ENCODE results near the gene PARP14. TPM values are rescaled to one million over a fixed set of nuclear protein-coding genes. Genes with fewer than 3 reads are reported as not detected.

Gene PARP14
- total RNA-seq, 2 experiments from 2014 or later: 132 to 140 TPM

GRCh38 chr3:122662505-122662904 is 18.1 kb upstream of the PARP14 start:
- Mint-ChIP-seq H3K4me1 (peaks cover 20% of the 10 kb centered on the region), H3K36me3 (ENCODE audit: low read depth) (peaks cover 16% of the 10 kb centered on the region)
- CTCF ChIA-PET: no interaction called here

GRCh38 chr3:122665226-122665786 is 15.3 kb upstream of the PARP14 start:
- peaks cover 37% of the 10 kb centered on the region for H3K4me1 Mint-ChIP-seq
- no peaks in the 10 kb centered on the region for H3K27me3 Mint-ChIP-seq
- H3K4me3 Mint-ChIP-seq: no peak overlapping the region
- ChIA-PET CTCF (interaction anchor here (0.7 kb wide), 1 partner anchor 14 kb away, joined by 4 read pairs; no protein-coding TSS in a partner anchor), POLR2A (no interaction called here)
- H3K9me3 Mint-ChIP-seq: peaks cover 10% of the 10 kb centered on the region
- H3K36me3 Mint-ChIP-seq (ENCODE audit: low read depth): peaks cover 22% of the 10 kb centered on the region
- H3K27ac Mint-ChIP-seq: no peak overlapping the region
- no peak for DNase-seq

More at GRCh38 chr3:122662505-122662904, 18.1 kb upstream of the PARP14 start:
- peaks cover 9% of the 10 kb centered on the region for H3K27me3 Mint-ChIP-seq
- no peak overlapping the region for H3K4me3 Mint-ChIP-seq
- H3K9me3 Mint-ChIP-seq: peaks cover 8% of the 10 kb centered on the region
- no peak for DNase-seq
- peak overlapping the region; percentile 14 for H3K27ac Mint-ChIP-seq
- POLR2A ChIA-PET: interaction anchor here (0.7 to 1.4 kb wide), 2 partner anchors 23 to 98 kb away, joined by 3 to 4 read pairs; partner anchors contain the start of genes DTX3L and PARP9

- POLR2A ChIA-PET: no interaction called here
- Mint-ChIP-seq H3K9me3 (peaks cover 8% of the 10 kb centered on the region), H3K36me3 (ENCODE audit: low read depth) (peaks cover 19% of the 10 kb centered on the region), H3K27me3 (no peaks in the 10 kb centered on the region), H3K4me1 (peaks cover 34% of the 10 kb centered on the region), H3K4me3 (no peak overlapping the region), H3K27ac (no peak overlapping the region)
- DNase-seq: no peak
- CTCF ChIA-PET: interaction anchor here (0.7 kb wide), 1 partner anchor 14 kb away, joined by 4 read pairs; no protein-coding TSS in a partner anchor
These were observed 14.8 kb upstream of the PARP14 start for GRCh38 chr3:122665881-122666280.

- ChIA-PET POLR2A (interaction anchor here (1.0 to 2.2 kb wide), 5 partner anchors 11 to 107 kb away, joined by 3 to 21 read pairs (median 8); partner anchors contain the start of genes DTX3L, PARP14, PARP15 and PARP9), CTCF (interaction anchor here (1.1 to 2.4 kb wide), 3 partner anchors 11 to 285 kb away, joined by 3 to 22 read pairs (median 8); partner anchors contain the start of genes FAM162A and PARP14)
- Mint-ChIP-seq H3K36me3 (ENCODE audit: low read depth) (peaks cover 6% of the 10 kb centered on the region), H3K4me1 (peaks cover 17% of the 10 kb centered on the region), H3K9me3 (peaks cover 9% of the 10 kb centered on the region), H3K4me3 (no peak overlapping the region), H3K27me3 (no peaks in the 10 kb centered on the region), H3K27ac (peak overlapping the region; percentile 37)
- DNase-seq: peak; percentile 26
These were observed 11.5 kb upstream of the PARP14 start for GRCh38 chr3:122668930-122669730.

GRCh38 chr3:122671553-122671952 is 9.1 kb upstream of the PARP14 start:
- CTCF ChIA-PET: no interaction called here
- DNase-seq: no peak
- H3K9me3 Mint-ChIP-seq: peaks cover 13% of the 10 kb centered on the region
- H3K27me3 Mint-ChIP-seq: no peaks in the 10 kb centered on the region
- H3K4me1 Mint-ChIP-seq: peaks cover 19% of the 10 kb centered on the region
- H3K27ac Mint-ChIP-seq: no peak overlapping the region
- no peak overlapping the region for H3K4me3 Mint-ChIP-seq
- POLR2A ChIA-PET: no interaction called here
- peaks cover 6% of the 10 kb centered on the region for H3K36me3 Mint-ChIP-seq (ENCODE audit: low read depth)

- H3K27ac Mint-ChIP-seq: no peak overlapping the region
- CTCF ChIA-PET: no interaction called here
These were observed 6.3 kb upstream of the PARP14 start for GRCh38 chr3:122674339-122674738.

GRCh38 chr3:122676759-122677158 is 3.9 kb upstream of the PARP14 start:
- POLR2A ChIA-PET: interaction anchor here (7.2 kb wide), 1 partner anchor 116 kb away, joined by 228 read pairs; the partner anchor contains the start of genes DTX3L and PARP9
- CTCF ChIA-PET: interaction anchor here (5.3 kb wide), 1 partner anchor 117 kb away, joined by 206 read pairs; the partner anchor contains the start of genes DTX3L and PARP9
- DNase-seq: no peak
- Mint-ChIP-seq H3K27me3 (no peaks in the 10 kb centered on the region), H3K9me3 (peaks cover 4% of the 10 kb centered on the region), H3K27ac (no peak overlapping the region), H3K36me3 (ENCODE audit: low read depth) (peaks cover 13% of the 10 kb centered on the region), H3K4me3 (no peak overlapping the region), H3K4me1 (peaks cover 24% of the 10 kb centered on the region)

More at GRCh38 chr3:122674339-122674738, 6.3 kb upstream of the PARP14 start:
- Mint-ChIP-seq H3K4me3 (no peak overlapping the region), H3K9me3 (peaks cover 11% of the 10 kb centered on the region), H3K27me3 (no peaks in the 10 kb centered on the region), H3K4me1 (peaks cover 19% of the 10 kb centered on the region), H3K36me3 (ENCODE audit: low read depth) (no peaks in the 10 kb centered on the region)
- POLR2A ChIA-PET: interaction anchor here (2.2 kb wide), 1 partner anchor 109 kb away, joined by 7 read pairs; the partner anchor contains the start of genes DTX3L and PARP9
- no peak for DNase-seq

- peaks cover 4% of the 10 kb centered on the region for H3K9me3 Mint-ChIP-seq
- H3K4me3 Mint-ChIP-seq: no peak overlapping the region
- H3K27me3 Mint-ChIP-seq: no peaks in the 10 kb centered on the region
- H3K4me1 Mint-ChIP-seq: peaks cover 28% of the 10 kb centered on the region
- no peak overlapping the region for H3K27ac Mint-ChIP-seq
- H3K36me3 Mint-ChIP-seq (ENCODE audit: low read depth): peaks cover 18% of the 10 kb centered on the region
- CTCF ChIA-PET: interaction anchor here (5.3 kb wide), 1 partner anchor 117 kb away, joined by 206 read pairs; the partner anchor contains the start of genes DTX3L and PARP9
- no peak for DNase-seq
- POLR2A ChIA-PET: interaction anchor here (7.2 kb wide), 1 partner anchor 116 kb away, joined by 228 read pairs; the partner anchor contains the start of genes DTX3L and PARP9
These were observed 3.4 kb upstream of the PARP14 start for GRCh38 chr3:122677216-122677615.

GRCh38 chr3:122678506-122678905 is 2.1 kb upstream of the PARP14 start:
- no peaks in the 10 kb centered on the region for H3K27me3 Mint-ChIP-seq
- DNase-seq: no peak
- POLR2A ChIA-PET: interaction anchor here (1.2 to 7.2 kb wide), 15 partner anchors 9 to 1133 kb away, joined by 3 to 228 read pairs (median 9); partner anchors contain the start of genes DTX3L, FAM162A, HCLS1 and KPNA1
- peaks cover 41% of the 10 kb centered on the region for H3K4me1 Mint-ChIP-seq
- CTCF ChIA-PET: interaction anchor here (0.5 to 5.3 kb wide), 29 partner anchors 10 to 1133 kb away, joined by 3 to 206 read pairs (median 6); partner anchors contain the start of genes DTX3L, FAM162A, PARP15 and PARP9
- H3K9me3 Mint-ChIP-seq: peaks cover 4% of the 10 kb centered on the region
- H3K4me3 Mint-ChIP-seq: no peak overlapping the region
- peaks cover 31% of the 10 kb centered on the region for H3K36me3 Mint-ChIP-seq (ENCODE audit: low read depth)
- H3K27ac Mint-ChIP-seq: no peak overlapping the region

- Mint-ChIP-seq H3K36me3 (ENCODE audit: low read depth) (peaks cover 36% of the 10 kb centered on the region), H3K27me3 (no peaks in the 10 kb centered on the region), H3K4me3 (peak overlapping the region; percentile 96), H3K4me1 (peaks cover 47% of the 10 kb centered on the region), H3K27ac (peak overlapping the region; percentile 93), H3K9me3 (peaks cover 3% of the 10 kb centered on the region)
- ChIA-PET CTCF (interaction anchor here (0.7 to 5.3 kb wide), 41 partner anchors 10 to 1134 kb away, joined by 3 to 206 read pairs (median 4); partner anchors contain the start of genes DTX3L, FAM162A, PARP15 and PARP9), POLR2A (interaction anchor here (0.6 to 7.2 kb wide), 22 partner anchors 9 to 1134 kb away, joined by 3 to 228 read pairs (median 6); partner anchors contain the start of genes DTX3L, FAM162A, HCLS1 and KPNA1)
- peak; percentile 88 for DNase-seq
These were observed 1.4 kb upstream of the PARP14 start for GRCh38 chr3:122679085-122679881.

GRCh38 chr3:122679882-122680474 is 661 bp upstream of the PARP14 start:
- Mint-ChIP-seq H3K36me3 (ENCODE audit: low read depth) (peaks cover 43% of the 10 kb centered on the region), H3K27me3 (no peaks in the 10 kb centered on the region), H3K4me3 (peak overlapping the region; percentile 96), H3K9me3 (no peaks in the 10 kb centered on the region), H3K27ac (peak overlapping the region; percentile 93), H3K4me1 (peaks cover 54% of the 10 kb centered on the region)
- POLR2A ChIA-PET: interaction anchor here (0.6 to 7.2 kb wide), 24 partner anchors 9 to 1134 kb away, joined by 3 to 228 read pairs (median 6); partner anchors contain the start of genes DTX3L, FAM162A, HCLS1 and HSPBAP1
- peak; percentile 31 for DNase-seq
- CTCF ChIA-PET: interaction anchor here (0.7 to 5.3 kb wide), 31 partner anchors 11 to 1134 kb away, joined by 3 to 206 read pairs (median 5); partner anchors contain the start of genes DTX3L, FAM162A, PARP15 and PARP9

Measured in activated CD4-positive, alpha-beta memory T cell treated with anti-CD3 and anti-CD28 coated beads, Interleukin-2, amount 10 ng/mL, durations not matched to agents 7 days and 5 days (primary cell).